Activated B cell treated with CpG ODN at 0.5 μM for 24 hours (primary cell): Measurements from ENCODE around the gene HBS1L. TPM values are rescaled to one million over a fixed set of nuclear protein-coding genes. Genes with fewer than 3 reads are reported as not detected.
A peak's percentile ranks its signal among the peaks of the same experiment; 100 is the strongest.

Source experiments
- ATAC-seq: fragments of 200-7000 bp; cut with Tn5 transposase; one replicate; pipeline ENCODE4 v1.10.0; 2021; ENCODE audit warnings: low read depth, mild to moderate bottlenecking, moderate library complexity
- CTCF ChIA-PET: fragments of 350-600 bp; sonication (Branson Sonifier 250); formaldehyde crosslinking; loops from one replicate; lab custom pipeline; 2021; ENCODE audit warnings: antibody characterized with exemption; lab: Charles Lee
- POLR2A ChIA-PET: fragments of 350-600 bp; sonication (Branson Sonifier 250); formaldehyde crosslinking; loops from one replicate; lab custom pipeline; 2021; ENCODE audit warnings: antibody characterized with exemption; lab: Charles Lee
- DNase-seq: peaks from one replicate; pipeline ENCODE4 v3.0.0; 2022
- H3K27ac Mint-ChIP-seq: one replicate; pipeline ENCODE4 v1.8.0; 2020; ENCODE audit warnings: mixed read lengths
- H3K27me3 Mint-ChIP-seq: one replicate; pipeline ENCODE4 v1.8.0; 2021; ENCODE audit warnings: mixed read lengths
- H3K36me3 Mint-ChIP-seq: one replicate; pipeline ENCODE4 v1.8.0; 2021; ENCODE audit warnings: low read depth, mixed read lengths
- H3K4me1 Mint-ChIP-seq: one replicate; pipeline ENCODE4 v1.8.0; 2021; ENCODE audit warnings: mixed read lengths
- H3K4me3 Mint-ChIP-seq: one replicate; pipeline ENCODE4 v1.8.0; 2020; ENCODE audit warnings: mild to moderate bottlenecking, mixed read lengths
- H3K9me3 Mint-ChIP-seq: one replicate; pipeline ENCODE4 v1.8.0; 2020; ENCODE audit warnings: mixed read lengths
- intact Hi-C: fragments of 100-400 bp; cut with micrococcal nuclease; formaldehyde crosslinking; loops from one replicate; pipeline ENCODE4 v1.15.1; 2024
- total RNA-seq: library from RNA; stranded (reverse); gene quantifications from 2 replicates; pipeline ENCODE4 v1.2.3, GENCODE V29; 2022
- TF ChIP-seq, protein P1 (sequence below): fragments of 200-600 bp; IDR thresholded peaks from one replicate; pipeline ENCODE4 v1.8.0; 2022; ENCODE audit warnings: antibody characterized with exemption, mild to moderate bottlenecking

The HBS1L gene
- total RNA-seq, 1 donor from 2014 or later, result 67.5 TPM

DNA sequence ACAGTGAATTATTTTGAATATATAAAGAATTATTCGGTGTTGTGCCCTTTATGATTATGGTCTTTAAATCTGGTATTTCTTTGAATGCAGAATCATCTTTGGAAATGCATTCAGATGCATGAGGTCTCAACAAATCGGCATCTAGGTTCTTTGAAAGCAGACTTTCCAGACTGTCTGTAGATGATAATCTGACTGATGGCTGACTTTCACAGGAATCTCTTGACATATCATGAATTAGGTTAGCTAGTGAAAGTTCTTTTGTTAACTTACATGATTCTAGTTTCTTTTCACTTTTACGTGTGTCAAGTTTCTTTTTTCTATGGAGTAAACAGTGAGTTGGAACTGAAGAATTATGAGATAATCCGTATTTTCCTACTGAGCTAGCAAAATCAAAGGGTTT is 17.1 kb downstream of the HBS1L start:
- no peak for ATAC-seq
- H3K27ac Mint-ChIP-seq, result no peak overlapping the region
- TF ChIP-seq, protein P1, sequence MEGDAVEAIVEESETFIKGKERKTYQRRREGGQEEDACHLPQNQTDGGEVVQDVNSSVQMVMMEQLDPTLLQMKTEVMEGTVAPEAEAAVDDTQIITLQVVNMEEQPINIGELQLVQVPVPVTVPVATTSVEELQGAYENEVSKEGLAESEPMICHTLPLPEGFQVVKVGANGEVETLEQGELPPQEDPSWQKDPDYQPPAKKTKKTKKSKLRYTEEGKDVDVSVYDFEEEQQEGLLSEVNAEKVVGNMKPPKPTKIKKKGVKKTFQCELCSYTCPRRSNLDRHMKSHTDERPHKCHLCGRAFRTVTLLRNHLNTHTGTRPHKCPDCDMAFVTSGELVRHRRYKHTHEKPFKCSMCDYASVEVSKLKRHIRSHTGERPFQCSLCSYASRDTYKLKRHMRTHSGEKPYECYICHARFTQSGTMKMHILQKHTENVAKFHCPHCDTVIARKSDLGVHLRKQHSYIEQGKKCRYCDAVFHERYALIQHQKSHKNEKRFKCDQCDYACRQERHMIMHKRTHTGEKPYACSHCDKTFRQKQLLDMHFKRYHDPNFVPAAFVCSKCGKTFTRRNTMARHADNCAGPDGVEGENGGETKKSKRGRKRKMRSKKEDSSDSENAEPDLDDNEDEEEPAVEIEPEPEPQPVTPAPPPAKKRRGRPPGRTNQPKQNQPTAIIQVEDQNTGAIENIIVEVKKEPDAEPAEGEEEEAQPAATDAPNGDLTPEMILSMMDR, result no peak
- ChIA-PET POLR2A (no interaction called here), CTCF (no interaction called here)
- no peaks in the 10 kb centered on the region for H3K9me3 Mint-ChIP-seq
- peaks cover 65% of the 10 kb centered on the region for H3K36me3 Mint-ChIP-seq
- H3K4me1 Mint-ChIP-seq, result peaks cover 2% of the 10 kb centered on the region
- H3K27me3 Mint-ChIP-seq, result no peaks in the 10 kb centered on the region
- intact Hi-C loops, result no loop called here
- no peak for DNase-seq
- H3K4me3 Mint-ChIP-seq, result no peak overlapping the region

DNA sequence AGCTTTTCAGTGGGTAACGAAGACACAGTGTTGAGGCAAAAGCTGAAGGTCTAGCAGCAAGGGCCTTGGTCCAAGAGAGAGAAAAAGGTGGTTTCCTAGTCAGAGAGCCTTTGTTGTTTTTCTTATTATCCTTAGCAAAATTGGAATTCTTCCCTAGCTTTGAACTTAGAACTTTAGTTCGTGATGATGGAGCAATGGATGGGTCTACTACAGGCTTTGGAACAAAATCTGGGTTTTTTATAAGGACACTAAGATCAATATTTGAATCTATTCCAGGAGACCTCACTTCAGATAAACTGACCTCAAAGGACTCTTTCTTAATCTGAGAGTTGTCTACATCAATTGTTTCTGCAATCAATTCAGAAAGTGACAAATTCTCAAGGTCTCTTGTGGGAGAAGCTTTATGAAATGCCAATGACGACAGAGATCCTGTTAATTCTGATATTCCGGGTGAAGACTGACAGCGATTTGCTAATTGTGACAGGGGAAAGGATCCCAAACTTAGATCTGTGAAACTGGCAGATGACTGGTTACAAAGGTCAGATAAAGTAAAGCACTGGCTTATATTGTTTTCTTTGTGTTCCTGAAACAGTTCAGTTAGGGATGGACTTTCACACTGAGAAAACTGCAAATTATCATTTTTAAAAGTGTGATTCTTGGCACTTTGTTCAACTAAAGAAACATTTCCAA is 17.7 kb downstream of the HBS1L start:
- TF ChIP-seq, protein P1, result no peak
- CTCF ChIA-PET, result no interaction called here
- DNase-seq, result no peak
- H3K4me1 Mint-ChIP-seq, result peaks cover 2% of the 10 kb centered on the region
- H3K4me3 Mint-ChIP-seq, result no peak overlapping the region
- POLR2A ChIA-PET, result interaction anchor here (0.5 kb wide), 1 partner anchor 1084 kb away, joined by 4 read pairs; the partner anchor contains the start of gene TBPL1
- no peak overlapping the region for H3K27ac Mint-ChIP-seq
- no peak for ATAC-seq
- H3K36me3 Mint-ChIP-seq, result peaks cover 62% of the 10 kb centered on the region
- no peaks in the 10 kb centered on the region for H3K27me3 Mint-ChIP-seq
- no peaks in the 10 kb centered on the region for H3K9me3 Mint-ChIP-seq
- intact Hi-C loops, result no loop called here

DNA sequence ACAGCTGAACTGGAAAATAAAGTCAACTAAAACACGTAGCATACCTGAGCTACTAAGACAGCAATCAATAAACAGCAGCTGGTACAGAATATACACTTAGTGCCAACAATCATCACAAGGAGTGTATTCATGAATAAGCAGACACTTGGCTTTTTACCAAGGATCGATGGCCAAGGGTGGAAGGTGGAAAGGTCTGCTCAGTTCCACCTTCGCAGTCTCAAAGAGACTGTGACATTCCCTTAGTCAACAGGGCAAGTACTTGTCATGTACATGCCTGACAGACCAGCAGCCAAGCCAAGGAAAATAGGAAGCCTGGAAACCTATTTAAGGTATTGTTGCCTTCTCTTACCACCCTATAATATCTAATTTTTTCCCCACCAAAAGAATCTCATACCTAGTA is 21.4 kb downstream of the HBS1L start:
- ChIA-PET POLR2A (no interaction called here), CTCF (no interaction called here)
- peaks cover 10% of the 10 kb centered on the region for H3K4me1 Mint-ChIP-seq
- TF ChIP-seq, protein P1, result no peak
- no peak for DNase-seq
- peaks cover 70% of the 10 kb centered on the region for H3K36me3 Mint-ChIP-seq
- no peak for ATAC-seq
- intact Hi-C loops, result no loop called here
- no peaks in the 10 kb centered on the region for H3K9me3 Mint-ChIP-seq
- H3K4me3 Mint-ChIP-seq, result no peak overlapping the region
- peak overlapping the region; percentile 14 for H3K27ac Mint-ChIP-seq
- H3K27me3 Mint-ChIP-seq, result no peaks in the 10 kb centered on the region

DNA sequence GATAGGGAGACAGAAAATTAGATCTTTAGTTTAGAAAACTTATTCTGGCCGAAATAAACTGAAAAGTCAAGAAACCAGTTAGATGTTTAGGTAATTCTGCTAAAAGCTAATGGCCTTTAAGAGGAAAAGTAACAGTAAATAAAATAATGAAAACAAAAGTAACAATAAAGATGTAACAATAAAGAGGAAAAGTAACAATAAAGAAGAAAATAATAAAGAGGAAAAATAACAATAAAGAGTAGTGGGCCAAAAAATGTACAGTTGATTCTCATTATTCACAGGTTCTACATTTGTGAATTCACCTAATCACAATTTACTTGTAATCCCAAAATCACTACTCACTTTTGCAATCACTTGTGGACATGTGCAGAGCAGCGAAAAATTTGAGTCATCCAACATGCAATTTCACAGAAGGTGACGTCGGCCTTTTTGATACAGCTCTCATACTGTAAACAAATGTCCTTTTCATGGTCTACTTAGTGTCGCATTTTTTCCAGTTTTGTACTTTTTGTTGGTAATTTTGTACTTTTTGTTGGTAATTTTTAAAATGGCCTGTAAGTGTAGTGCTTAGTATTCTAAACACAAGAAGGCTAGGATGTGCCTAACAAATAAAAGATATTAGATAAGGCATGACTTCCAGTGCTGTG is 24.0 kb downstream of the HBS1L start:
- H3K9me3 Mint-ChIP-seq, result no peaks in the 10 kb centered on the region
- DNase-seq (no peak), ATAC-seq (no peak)
- ChIA-PET POLR2A (no interaction called here), CTCF (no interaction called here)
- peaks cover 64% of the 10 kb centered on the region for H3K36me3 Mint-ChIP-seq
- no peak overlapping the region for H3K4me3 Mint-ChIP-seq
- intact Hi-C loops, result loop anchor here (2.0 kb wide), 1 partner anchor 14 kb away; no protein-coding TSS in a partner anchor
- no peaks in the 10 kb centered on the region for H3K27me3 Mint-ChIP-seq
- TF ChIP-seq, protein P1, result no peak
- H3K27ac Mint-ChIP-seq, result no peak overlapping the region
- H3K4me1 Mint-ChIP-seq, result peaks cover 10% of the 10 kb centered on the region

DNA sequence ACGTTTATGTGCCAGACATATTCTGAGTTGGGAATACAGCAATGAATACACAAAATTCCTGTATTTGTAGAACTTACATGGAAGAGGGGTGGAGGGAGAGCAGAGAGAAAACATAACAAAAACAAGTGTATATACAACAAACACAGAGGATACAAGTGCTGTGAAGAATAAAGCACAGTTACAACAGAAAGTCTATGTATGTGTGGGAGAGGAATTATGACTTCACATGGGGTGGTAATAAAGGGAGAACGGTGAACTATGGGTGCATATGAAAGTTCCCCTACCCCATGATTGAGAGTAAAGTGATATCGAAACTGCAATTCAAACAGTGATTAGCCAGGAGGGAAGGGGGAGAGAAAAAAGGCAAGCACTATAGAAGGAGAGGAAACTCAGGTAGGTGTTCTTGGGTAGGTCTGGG is 24.6 kb downstream of the HBS1L start:
- H3K36me3 Mint-ChIP-seq, result peaks cover 68% of the 10 kb centered on the region
- ChIA-PET POLR2A (no interaction called here), CTCF (no interaction called here)
- TF ChIP-seq, protein P1, result no peak
- DNase-seq, result no peak
- H3K4me1 Mint-ChIP-seq, result peaks cover 10% of the 10 kb centered on the region
- peak overlapping the region; percentile 13 for H3K27ac Mint-ChIP-seq
- H3K9me3 Mint-ChIP-seq, result no peaks in the 10 kb centered on the region
- intact Hi-C loops, result loop anchor here (2.0 kb wide), 1 partner anchor 15 kb away; no protein-coding TSS in a partner anchor
- ATAC-seq, result peak; percentile 60
- no peaks in the 10 kb centered on the region for H3K27me3 Mint-ChIP-seq
- H3K4me3 Mint-ChIP-seq, result peak overlapping the region; percentile 4
